GM12872 (cell line): Measurements from ENCODE around the gene CDKN2B.

Source experiments
- CTCF ChIP-seq: IDR thresholded peaks from 3 replicates; pipeline ENCODE4 v1.5.1; 2011; ENCODE audit warnings: low read depth, mild to moderate bottlenecking, low read length, moderate library complexity; ENCODE audit not compliant: insufficient read depth

The CDKN2B gene

GRCh38 chr9:21997480-21997879, 11.6 kb downstream of the CDKN2B start:
- TF ChIP-seq CTCF = no peak

- no peak for TF ChIP-seq CTCF
Measured at GRCh38 chr9:21996858-21997257, 12.2 kb downstream of the CDKN2B start.

GRCh38 chr9:21996438-21996837, 12.7 kb downstream of the CDKN2B start:
- no peak for TF ChIP-seq CTCF

GRCh38 chr9:21995666-21996398, 13.3 kb downstream of the CDKN2B start:
- 0 out of 3 replicates have a peak, but pooled peaks have one; percentile 32 for TF ChIP-seq CTCF

GRCh38 chr9:21995006-21995665, 14.0 kb downstream of the CDKN2B start:
- 0 out of 3 replicates have a peak, but pooled peaks have one; percentile 9 for TF ChIP-seq CTCF

- no peak; the same call in 2 of the 3 replicates for TF ChIP-seq CTCF
Measured at GRCh38 chr9:21994556-21995005, 14.5 kb downstream of the CDKN2B start, which contains the start of gene CDKN2B-AS1. CDKN2B-AS1 (plus strand) TSS chr9:21994791.

- TF ChIP-seq CTCF = 0 out of 3 replicates have a peak, but pooled peaks have one; percentile 22
Measured at GRCh38 chr9:21993893-21994555, 15.1 kb downstream of the CDKN2B start, which contains the start of gene CDKN2A. CDKN2A (minus strand) TSS chr9:21994392.
